DOHH2 (cell line): Measurements from ENCODE around the gene POLK.

ENCODE experiments used
- EZH2phosphoT487 ChIP-seq: fragments of 200-600 bp; sonication (generic); IDR thresholded peaks from 2 replicates; pipeline ENCODE4 v1.6.1; 2017; ENCODE audit warnings: borderline replicate concordance, mild to moderate bottlenecking, antibody characterized with exemption, low read length, moderate library complexity, mixed read lengths
- TF ChIP-seq, protein P1 (sequence below): fragments of 200-600 bp; sonication (generic); IDR thresholded peaks from one replicate; pipeline ENCODE4 v1.5.1; 2014; ENCODE audit warnings: antibody characterized with exemption, mild to moderate bottlenecking, low read depth, low read length; ENCODE audit not compliant: poor library complexity, severe bottlenecking

DNA sequence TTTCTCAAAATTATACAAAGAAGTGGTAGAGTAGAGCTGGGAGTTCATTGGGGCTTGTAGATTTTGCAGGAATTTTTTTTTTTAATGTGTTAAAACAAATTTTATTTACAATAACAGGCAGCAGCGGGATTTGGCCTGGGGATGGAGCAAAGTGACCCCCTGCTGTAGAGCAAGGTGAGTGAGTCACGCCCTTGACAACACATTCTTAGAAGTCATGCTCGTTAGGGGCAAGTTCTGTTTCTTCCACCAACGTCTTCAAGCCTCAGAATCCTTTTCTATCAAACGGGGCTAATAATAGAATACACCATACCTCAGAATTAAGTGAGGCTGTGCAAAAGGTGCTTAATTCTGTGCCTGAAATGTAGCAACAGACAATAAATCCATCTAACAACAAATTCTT, 98.5 kb downstream of the POLK start:
- TF ChIP-seq, protein P1, sequence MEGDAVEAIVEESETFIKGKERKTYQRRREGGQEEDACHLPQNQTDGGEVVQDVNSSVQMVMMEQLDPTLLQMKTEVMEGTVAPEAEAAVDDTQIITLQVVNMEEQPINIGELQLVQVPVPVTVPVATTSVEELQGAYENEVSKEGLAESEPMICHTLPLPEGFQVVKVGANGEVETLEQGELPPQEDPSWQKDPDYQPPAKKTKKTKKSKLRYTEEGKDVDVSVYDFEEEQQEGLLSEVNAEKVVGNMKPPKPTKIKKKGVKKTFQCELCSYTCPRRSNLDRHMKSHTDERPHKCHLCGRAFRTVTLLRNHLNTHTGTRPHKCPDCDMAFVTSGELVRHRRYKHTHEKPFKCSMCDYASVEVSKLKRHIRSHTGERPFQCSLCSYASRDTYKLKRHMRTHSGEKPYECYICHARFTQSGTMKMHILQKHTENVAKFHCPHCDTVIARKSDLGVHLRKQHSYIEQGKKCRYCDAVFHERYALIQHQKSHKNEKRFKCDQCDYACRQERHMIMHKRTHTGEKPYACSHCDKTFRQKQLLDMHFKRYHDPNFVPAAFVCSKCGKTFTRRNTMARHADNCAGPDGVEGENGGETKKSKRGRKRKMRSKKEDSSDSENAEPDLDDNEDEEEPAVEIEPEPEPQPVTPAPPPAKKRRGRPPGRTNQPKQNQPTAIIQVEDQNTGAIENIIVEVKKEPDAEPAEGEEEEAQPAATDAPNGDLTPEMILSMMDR: no peak
- no peak for TF ChIP-seq EZH2phosphoT487
